Panc1 (cell line): ENCODE results near the gene PCGF3.

ENCODE experiments used
- POLR2AphosphoS5 ChIP-seq: IDR thresholded peaks from 2 replicates; pipeline ENCODE4 v1.6.1; 2012; ENCODE audit warnings: mild to moderate bottlenecking, low read depth, low read length, moderate library complexity
- TCF7L2 ChIP-seq: IDR thresholded peaks from 2 replicates; pipeline ENCODE4 v1.6.1; 2011; ENCODE audit warnings: mild to moderate bottlenecking, low read depth, low read length, inconsistent platforms
- TF ChIP-seq, protein P1 (sequence below): fragments of 450-650 bp; IDR thresholded peaks from 2 replicates; pipeline ENCODE4 v1.5.1; 2017; ENCODE audit warnings: mild to moderate bottlenecking
- TF ChIP-seq, protein P2 (sequence below), 2 experiments: IDR thresholded peaks; 2 replicates each; pipeline ENCODE4 v1.6.1; 2011 to 2012; ENCODE audit warnings: low read depth in 2 of 2, control low read depth in 1 of 2, low read length in 1 of 2, mild to moderate bottlenecking in 1 of 2, moderate library complexity in 1 of 2; ENCODE audit not compliant: insufficient read depth in 1 of 2

DNA sequence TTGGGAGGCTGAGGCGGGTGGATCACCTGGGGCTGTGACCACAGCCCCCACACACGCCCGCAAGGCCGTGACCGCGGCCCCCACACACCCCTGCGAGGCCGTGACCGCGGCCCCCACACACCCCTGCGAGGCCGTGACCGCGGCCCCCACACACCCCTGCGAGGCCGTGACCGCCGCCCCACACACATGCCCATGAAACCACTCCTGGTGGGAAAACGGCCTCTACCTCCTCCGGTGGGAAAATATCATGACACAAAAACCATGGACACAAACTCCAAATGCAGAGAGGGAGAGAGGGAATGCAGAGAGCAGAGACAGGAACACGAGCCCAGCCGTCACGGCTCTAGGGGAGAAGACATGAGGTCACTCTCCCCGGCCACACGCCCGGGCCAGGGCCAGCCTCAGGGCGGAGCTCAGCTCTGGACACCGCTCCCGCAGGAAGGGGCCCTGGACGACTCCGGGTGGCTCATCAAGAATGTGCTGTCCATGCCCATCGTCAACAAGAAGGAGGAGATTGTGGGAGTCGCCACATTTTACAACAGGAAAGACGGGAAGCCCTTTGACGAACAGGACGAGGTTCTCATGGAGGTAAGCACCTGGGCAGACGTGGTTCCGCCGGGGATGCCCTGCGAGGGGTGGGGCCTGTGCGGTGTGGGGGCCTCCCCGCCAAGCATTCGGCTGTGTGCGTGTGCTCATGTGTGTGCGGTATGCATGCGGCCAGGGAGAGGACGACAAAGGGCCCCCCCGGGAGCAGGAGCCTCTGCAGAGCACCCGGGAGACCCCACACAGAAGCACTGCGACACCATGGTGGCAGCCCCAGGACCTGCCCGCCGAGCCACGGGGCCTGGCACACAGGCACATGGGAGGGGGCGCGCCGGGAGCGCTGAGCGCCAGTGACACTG lies 48.9 kb upstream of the PCGF3 start:
- TF ChIP-seq, protein P1, sequence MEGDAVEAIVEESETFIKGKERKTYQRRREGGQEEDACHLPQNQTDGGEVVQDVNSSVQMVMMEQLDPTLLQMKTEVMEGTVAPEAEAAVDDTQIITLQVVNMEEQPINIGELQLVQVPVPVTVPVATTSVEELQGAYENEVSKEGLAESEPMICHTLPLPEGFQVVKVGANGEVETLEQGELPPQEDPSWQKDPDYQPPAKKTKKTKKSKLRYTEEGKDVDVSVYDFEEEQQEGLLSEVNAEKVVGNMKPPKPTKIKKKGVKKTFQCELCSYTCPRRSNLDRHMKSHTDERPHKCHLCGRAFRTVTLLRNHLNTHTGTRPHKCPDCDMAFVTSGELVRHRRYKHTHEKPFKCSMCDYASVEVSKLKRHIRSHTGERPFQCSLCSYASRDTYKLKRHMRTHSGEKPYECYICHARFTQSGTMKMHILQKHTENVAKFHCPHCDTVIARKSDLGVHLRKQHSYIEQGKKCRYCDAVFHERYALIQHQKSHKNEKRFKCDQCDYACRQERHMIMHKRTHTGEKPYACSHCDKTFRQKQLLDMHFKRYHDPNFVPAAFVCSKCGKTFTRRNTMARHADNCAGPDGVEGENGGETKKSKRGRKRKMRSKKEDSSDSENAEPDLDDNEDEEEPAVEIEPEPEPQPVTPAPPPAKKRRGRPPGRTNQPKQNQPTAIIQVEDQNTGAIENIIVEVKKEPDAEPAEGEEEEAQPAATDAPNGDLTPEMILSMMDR = no peak
- TF ChIP-seq, protein P2, sequence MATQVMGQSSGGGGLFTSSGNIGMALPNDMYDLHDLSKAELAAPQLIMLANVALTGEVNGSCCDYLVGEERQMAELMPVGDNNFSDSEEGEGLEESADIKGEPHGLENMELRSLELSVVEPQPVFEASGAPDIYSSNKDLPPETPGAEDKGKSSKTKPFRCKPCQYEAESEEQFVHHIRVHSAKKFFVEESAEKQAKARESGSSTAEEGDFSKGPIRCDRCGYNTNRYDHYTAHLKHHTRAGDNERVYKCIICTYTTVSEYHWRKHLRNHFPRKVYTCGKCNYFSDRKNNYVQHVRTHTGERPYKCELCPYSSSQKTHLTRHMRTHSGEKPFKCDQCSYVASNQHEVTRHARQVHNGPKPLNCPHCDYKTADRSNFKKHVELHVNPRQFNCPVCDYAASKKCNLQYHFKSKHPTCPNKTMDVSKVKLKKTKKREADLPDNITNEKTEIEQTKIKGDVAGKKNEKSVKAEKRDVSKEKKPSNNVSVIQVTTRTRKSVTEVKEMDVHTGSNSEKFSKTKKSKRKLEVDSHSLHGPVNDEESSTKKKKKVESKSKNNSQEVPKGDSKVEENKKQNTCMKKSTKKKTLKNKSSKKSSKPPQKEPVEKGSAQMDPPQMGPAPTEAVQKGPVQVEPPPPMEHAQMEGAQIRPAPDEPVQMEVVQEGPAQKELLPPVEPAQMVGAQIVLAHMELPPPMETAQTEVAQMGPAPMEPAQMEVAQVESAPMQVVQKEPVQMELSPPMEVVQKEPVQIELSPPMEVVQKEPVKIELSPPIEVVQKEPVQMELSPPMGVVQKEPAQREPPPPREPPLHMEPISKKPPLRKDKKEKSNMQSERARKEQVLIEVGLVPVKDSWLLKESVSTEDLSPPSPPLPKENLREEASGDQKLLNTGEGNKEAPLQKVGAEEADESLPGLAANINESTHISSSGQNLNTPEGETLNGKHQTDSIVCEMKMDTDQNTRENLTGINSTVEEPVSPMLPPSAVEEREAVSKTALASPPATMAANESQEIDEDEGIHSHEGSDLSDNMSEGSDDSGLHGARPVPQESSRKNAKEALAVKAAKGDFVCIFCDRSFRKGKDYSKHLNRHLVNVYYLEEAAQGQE (IDR thresholded peaks at IDR 0.05; ENCODE audit: insufficient read depth in 1 of 2, low read depth in 2 of 2, low read length in 1 of 2) = no peak
- TF ChIP-seq POLR2AphosphoS5 (no peak), TCF7L2 (no peak)
